Astrocyte (in vitro differentiated cells and primary cell): ENCODE data around the gene ZNF274. TPM values are rescaled to one million over a fixed set of nuclear protein-coding genes. Genes with fewer than 3 reads are reported as not detected.
A peak's percentile ranks its signal among the peaks of the same experiment; 100 is the strongest.

Experiments used
- DNase-seq: peaks from one replicate; pipeline ENCODE4 v3.0.0-alpha.2; 2010; ENCODE audit warnings: low read depth
- FAIRE-seq: peaks from 2 replicates; lab custom pipeline; 2011; peaks lifted over from hg19 to GRCh38; lab: Jason Lieb, UNC
- H2AFZ ChIP-seq: 2 replicates; pipeline ENCODE4 v1.6.0; 2012; ENCODE audit warnings: low read depth, low read length, inconsistent platforms
- H3K27ac ChIP-seq: 2 replicates; pipeline ENCODE4 v1.5.1; 2011; ENCODE audit warnings: low read depth, low read length, inconsistent platforms
- H3K27me3 ChIP-seq: 2 replicates; pipeline ENCODE4 v1.6.0; 2011; ENCODE audit warnings: low read length, inconsistent platforms; ENCODE audit not compliant: insufficient read depth
- H3K36me3 ChIP-seq: 2 replicates; pipeline ENCODE4 v1.5.1; 2011; ENCODE audit warnings: low read length, inconsistent platforms; ENCODE audit not compliant: insufficient read depth
- H3K4me1 ChIP-seq: 2 replicates; pipeline ENCODE4 v1.5.1; 2011; ENCODE audit warnings: low read length, inconsistent platforms; ENCODE audit not compliant: insufficient read depth
- H3K4me2 ChIP-seq: 2 replicates; pipeline ENCODE4 v1.6.0; 2012; ENCODE audit warnings: low read length, inconsistent platforms
- H3K4me3 ChIP-seq: 2 replicates; pipeline ENCODE4 v1.5.1; 2011; ENCODE audit warnings: low read depth, mild to moderate bottlenecking, low read length, inconsistent platforms; ENCODE audit not compliant: insufficient read depth
- H3K79me2 ChIP-seq: 2 replicates; pipeline ENCODE4 v1.6.0; 2012; ENCODE audit warnings: mild to moderate bottlenecking, low read length, inconsistent platforms; ENCODE audit not compliant: insufficient read depth
- H3K9ac ChIP-seq: 2 replicates; pipeline ENCODE4 v1.6.0; 2012; ENCODE audit warnings: mild to moderate bottlenecking, low read length, inconsistent platforms
- H3K9me3 ChIP-seq: 2 replicates; pipeline ENCODE4 v1.5.1; 2012; ENCODE audit warnings: low read depth, mild to moderate bottlenecking, low read length, inconsistent platforms; ENCODE audit not compliant: insufficient read depth
- H4K20me1 ChIP-seq: 2 replicates; pipeline ENCODE4 v1.6.0; 2012; ENCODE audit warnings: low read length, inconsistent platforms; ENCODE audit not compliant: insufficient read depth
- H3K27ac Mint-ChIP-seq: one replicate; pipeline ENCODE4 v1.8.0; 2021; ENCODE audit warnings: mild to moderate bottlenecking, mixed read lengths; ENCODE audit not compliant: unreplicated experiment
- H3K27me3 Mint-ChIP-seq: one replicate; pipeline ENCODE4 v1.8.0; 2021; ENCODE audit warnings: low read depth, mixed read lengths; ENCODE audit not compliant: unreplicated experiment
- H3K36me3 Mint-ChIP-seq: one replicate; pipeline ENCODE4 v1.8.0; 2021; ENCODE audit warnings: low read depth, mixed read lengths; ENCODE audit not compliant: unreplicated experiment
- H3K4me1 Mint-ChIP-seq: one replicate; pipeline ENCODE4 v1.8.0; 2021; ENCODE audit warnings: low read depth, mixed read lengths; ENCODE audit not compliant: unreplicated experiment
- H3K4me3 Mint-ChIP-seq: one replicate; pipeline ENCODE4 v1.8.0; 2021; ENCODE audit warnings: mild to moderate bottlenecking, moderate library complexity, mixed read lengths; ENCODE audit not compliant: unreplicated experiment
- H3K9me3 Mint-ChIP-seq: one replicate; pipeline ENCODE4 v1.8.0; 2021; ENCODE audit warnings: mild to moderate bottlenecking, mixed read lengths; ENCODE audit not compliant: unreplicated experiment
- CTCF ChIP-seq: IDR thresholded peaks from 2 replicates; pipeline ENCODE4 v1.5.1; 2011; ENCODE audit warnings: low read depth, mild to moderate bottlenecking, inconsistent platforms, low read length, moderate library complexity; ENCODE audit not compliant: insufficient read depth
- EZH2 ChIP-seq: IDR thresholded peaks from 2 replicates; pipeline ENCODE4 v1.6.1; 2012; ENCODE audit warnings: mild to moderate bottlenecking, low read length, inconsistent platforms; ENCODE audit not compliant: insufficient read depth
- total RNA-seq: library from RNA; stranded (reverse); gene quantifications from 2 replicates; pipeline ENCODE4 v1.2.1, GENCODE V29; 2021

ZNF274 gene
- total RNA-seq, 1 donor from 2014 or later, result 38.5 TPM

GRCh38 chr19:58196901-58197616 is 14.2 kb downstream of the ZNF274 start:
- Mint-ChIP-seq H3K27me3 (no peaks in the 10 kb centered on the region), H3K36me3 (peaks cover 91% of the 10 kb centered on the region), H3K4me1 (no peaks in the 10 kb centered on the region), H3K4me3 (no peak overlapping the region), H3K9me3 (peaks cover 91% of the 10 kb centered on the region), H3K27ac (no peak overlapping the region)
- no peaks in the 10 kb centered on the region for H4K20me1 ChIP-seq
- H3K36me3 ChIP-seq, result peaks cover 38% of the 10 kb centered on the region
- no peak for FAIRE-seq
- peaks cover 6% of the 10 kb centered on the region for H3K79me2 ChIP-seq
- H3K27me3 ChIP-seq, result no peaks in the 10 kb centered on the region
- no peak overlapping the region for H2AFZ ChIP-seq
- peaks cover 83% of the 10 kb centered on the region for H3K9me3 ChIP-seq
- DNase-seq, result peak; percentile 38
- H3K9ac ChIP-seq, result no peak overlapping the region
- TF ChIP-seq EZH2 (no peak), CTCF (no peak)
- no peaks in the 10 kb centered on the region for H3K4me1 ChIP-seq
- H3K27ac ChIP-seq, result no peak overlapping the region
- H3K4me2 ChIP-seq, result no peak overlapping the region
- no peak overlapping the region for H3K4me3 ChIP-seq

- Mint-ChIP-seq H3K36me3 (peaks cover 92% of the 10 kb centered on the region), H3K9me3 (peaks cover 92% of the 10 kb centered on the region), H3K4me1 (no peaks in the 10 kb centered on the region), H3K4me3 (no peak overlapping the region), H3K27me3 (no peaks in the 10 kb centered on the region), H3K27ac (no peak overlapping the region)
- no peak overlapping the region for H3K27ac ChIP-seq
- no peak for DNase-seq
- no peaks in the 10 kb centered on the region for H3K4me1 ChIP-seq
- FAIRE-seq, result no peak
- peaks cover 28% of the 10 kb centered on the region for H3K36me3 ChIP-seq
- H3K9ac ChIP-seq, result no peak overlapping the region
- no peaks in the 10 kb centered on the region for H4K20me1 ChIP-seq
- no peak overlapping the region for H2AFZ ChIP-seq
- H3K4me2 ChIP-seq, result no peak overlapping the region
- no peak for TF ChIP-seq EZH2
- TF ChIP-seq CTCF, result no peak
- no peaks in the 10 kb centered on the region for H3K79me2 ChIP-seq
- no peaks in the 10 kb centered on the region for H3K27me3 ChIP-seq
- H3K4me3 ChIP-seq, result no peak overlapping the region
- H3K9me3 ChIP-seq, result peaks cover 90% of the 10 kb centered on the region
These were observed 21.1 kb downstream of the ZNF274 start for GRCh38 chr19:58203814-58204475.

GRCh38 chr19:58204566-58204965 is 21.7 kb downstream of the ZNF274 start:
- Histone ChIP-seq H3K27ac (no peak overlapping the region), H3K9ac (no peak overlapping the region), H3K4me3 (no peak overlapping the region), H3K79me2 (no peaks in the 10 kb centered on the region), H3K4me1 (no peaks in the 10 kb centered on the region), H4K20me1 (no peaks in the 10 kb centered on the region), H3K36me3 (peaks cover 28% of the 10 kb centered on the region), H3K9me3 (peaks cover 90% of the 10 kb centered on the region), H2AFZ (no peak overlapping the region), H3K27me3 (no peaks in the 10 kb centered on the region), H3K4me2 (no peak overlapping the region)
- Mint-ChIP-seq H3K27ac (no peak overlapping the region), H3K9me3 (peaks cover 90% of the 10 kb centered on the region), H3K4me3 (no peak overlapping the region), H3K36me3 (peaks cover 92% of the 10 kb centered on the region), H3K4me1 (no peaks in the 10 kb centered on the region), H3K27me3 (no peaks in the 10 kb centered on the region)
- TF ChIP-seq CTCF (no peak), EZH2 (no peak)
- DNase-seq (no peak), FAIRE-seq (no peak)
